GM18505 (cell line): ENCODE data around the gene ETFA.

Experiments used
- ATAC-seq: cut with Tn5 transposase; IDR thresholded peaks from one replicate; pipeline ENCODE4 v1.9.1; 2021; ENCODE audit not compliant: unreplicated experiment
- POLR2A ChIP-seq: IDR thresholded peaks from 4 replicates; pipeline ENCODE4 v1.6.1; 2011; ENCODE audit warnings: borderline replicate concordance; ENCODE audit not compliant: insufficient read depth, insufficient read length; ENCODE audit errors: extremely low read depth

Gene ETFA

DNA sequence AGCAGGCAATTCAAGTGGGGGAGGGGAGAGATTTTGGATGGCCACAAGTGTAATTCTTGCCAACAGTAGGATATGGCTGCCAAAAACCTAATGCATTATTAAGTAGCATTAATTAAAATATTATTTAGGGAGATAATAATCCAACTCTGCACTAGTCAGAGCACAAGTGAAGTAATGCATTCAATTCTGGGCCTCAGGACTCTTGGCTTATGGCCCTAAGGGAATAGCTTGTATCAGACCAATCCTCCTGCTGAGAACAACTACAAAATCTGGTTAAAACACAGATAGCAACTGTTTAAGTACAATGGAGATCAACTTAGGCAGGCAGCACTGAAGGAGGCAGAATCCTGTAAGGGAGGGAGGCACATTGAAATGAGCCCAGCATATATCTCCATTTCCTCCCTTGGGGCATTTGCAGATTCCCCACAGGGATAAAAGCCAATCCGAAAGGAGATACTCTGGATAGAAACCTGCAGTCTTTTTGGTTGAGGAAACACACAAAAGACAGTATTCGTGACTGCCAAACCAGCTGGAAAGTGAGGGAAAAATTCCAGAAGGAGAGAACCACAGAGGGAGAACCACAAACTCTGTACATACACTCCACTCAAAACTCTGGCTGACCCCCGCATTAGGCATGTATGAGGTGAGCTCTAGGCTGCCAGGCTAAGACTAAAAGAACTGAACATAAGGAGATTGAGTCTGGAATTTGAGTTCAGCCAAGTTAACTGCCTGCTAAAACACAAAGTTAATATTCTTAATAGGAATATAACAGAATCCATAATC lies 57.4 kb downstream of the ETFA start:
- ATAC-seq = no peak
- TF ChIP-seq POLR2A = no peak

DNA sequence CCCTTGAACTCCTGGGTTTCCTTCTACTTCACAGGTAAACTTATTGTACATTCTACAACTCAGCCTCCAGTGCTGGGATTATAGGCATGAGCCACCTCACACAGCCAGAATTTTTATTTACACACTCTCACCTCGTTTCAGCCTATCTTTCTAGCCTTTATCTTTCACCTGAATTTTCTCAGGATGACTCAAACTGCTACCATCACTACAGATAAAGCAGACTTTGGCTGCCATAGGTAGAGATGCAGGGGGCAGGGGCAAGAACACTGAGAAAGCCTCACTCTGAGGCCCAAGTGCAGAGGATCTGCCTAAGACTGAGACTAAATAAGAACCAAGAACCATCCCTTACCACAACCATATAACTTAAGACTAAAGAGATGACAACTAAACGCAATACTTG lies 59.0 kb downstream of the ETFA start:
- no peak for TF ChIP-seq POLR2A
- ATAC-seq = no peak

DNA sequence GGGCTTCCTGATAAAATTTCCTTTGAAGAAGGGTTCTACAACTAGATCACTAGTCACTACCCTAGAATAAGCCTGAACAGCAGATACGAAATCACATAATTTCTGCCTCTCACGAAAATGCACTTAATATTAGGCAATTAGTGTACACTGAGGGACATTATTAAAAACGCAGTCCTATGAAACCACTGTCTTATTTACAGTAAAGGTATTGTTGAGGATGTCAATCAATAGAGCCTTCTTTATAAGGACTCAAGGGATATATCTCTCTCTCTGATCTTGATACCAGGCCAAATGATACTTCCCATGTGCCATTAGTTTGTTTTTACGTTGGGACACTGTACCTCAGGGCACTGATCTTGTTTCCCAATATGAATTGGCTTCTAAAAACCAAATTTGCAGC lies 59.6 kb downstream of the ETFA start:
- TF ChIP-seq POLR2A = no peak
- no peak for ATAC-seq

DNA sequence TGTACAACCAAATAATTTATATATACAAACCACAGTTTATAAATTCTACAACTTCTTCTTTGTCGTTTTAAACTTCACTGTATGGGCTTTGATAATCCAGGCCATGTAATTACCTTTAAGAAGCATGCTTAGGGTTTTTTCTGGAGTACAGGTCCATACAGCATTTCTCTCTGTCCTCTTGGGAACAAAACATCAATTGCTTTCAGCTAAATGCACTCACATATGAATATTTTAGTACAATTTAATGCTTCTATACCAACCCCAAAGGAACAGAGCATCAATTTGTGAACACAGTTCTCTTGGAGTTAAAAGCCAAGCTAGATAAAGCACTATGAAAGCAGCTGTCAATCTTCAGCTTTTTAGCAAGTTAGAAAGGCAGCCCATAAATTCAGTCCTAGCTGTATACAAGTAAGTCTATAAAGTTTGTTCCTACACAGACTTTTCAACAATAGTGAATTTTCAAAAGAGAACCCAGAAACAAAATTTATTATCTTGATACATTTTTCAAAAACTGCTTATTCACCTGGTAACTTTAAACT lies 66.1 kb downstream of the ETFA start:
- no peak for TF ChIP-seq POLR2A
- ATAC-seq = no peak

DNA sequence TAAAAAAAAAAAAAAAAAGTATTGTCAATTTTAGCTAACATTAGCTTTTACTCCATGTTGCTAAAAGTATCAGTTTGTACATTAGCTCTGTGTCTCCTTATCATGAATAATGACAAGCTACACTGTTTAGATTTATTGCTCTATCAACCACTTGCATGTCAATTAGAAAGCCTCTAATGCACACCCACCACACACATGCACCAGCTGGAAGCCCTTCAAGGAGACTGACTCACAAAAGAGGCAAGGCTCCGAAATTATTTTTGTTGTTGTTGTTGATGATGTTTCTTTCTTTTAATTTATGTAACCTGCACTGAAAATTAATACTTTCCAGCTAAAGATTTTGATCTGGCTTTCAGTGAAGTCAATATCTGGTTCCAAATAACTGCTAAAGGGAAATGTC lies 71.5 kb downstream of the ETFA start:
- TF ChIP-seq POLR2A = no peak
- no peak for ATAC-seq

DNA sequence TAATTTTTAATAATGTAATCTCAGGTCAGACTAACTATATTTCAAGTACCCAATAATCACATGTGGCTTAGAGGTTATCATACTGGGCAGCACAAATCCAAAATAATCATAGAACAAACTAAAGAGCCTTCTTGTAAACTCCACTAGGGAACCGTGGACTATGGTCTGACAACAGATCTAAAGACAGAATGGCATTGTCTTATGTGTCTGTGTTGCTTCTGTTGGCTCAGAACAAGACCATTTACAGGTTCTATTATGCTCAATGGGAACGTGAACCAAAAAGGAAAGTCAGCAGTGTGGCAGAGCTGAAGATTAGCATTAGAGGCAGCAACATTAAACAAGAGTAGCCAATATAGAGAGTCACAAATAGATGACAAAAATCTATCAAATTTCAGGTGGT lies 74.9 kb downstream of the ETFA start:
- TF ChIP-seq POLR2A = no peak
- no peak for ATAC-seq

DNA sequence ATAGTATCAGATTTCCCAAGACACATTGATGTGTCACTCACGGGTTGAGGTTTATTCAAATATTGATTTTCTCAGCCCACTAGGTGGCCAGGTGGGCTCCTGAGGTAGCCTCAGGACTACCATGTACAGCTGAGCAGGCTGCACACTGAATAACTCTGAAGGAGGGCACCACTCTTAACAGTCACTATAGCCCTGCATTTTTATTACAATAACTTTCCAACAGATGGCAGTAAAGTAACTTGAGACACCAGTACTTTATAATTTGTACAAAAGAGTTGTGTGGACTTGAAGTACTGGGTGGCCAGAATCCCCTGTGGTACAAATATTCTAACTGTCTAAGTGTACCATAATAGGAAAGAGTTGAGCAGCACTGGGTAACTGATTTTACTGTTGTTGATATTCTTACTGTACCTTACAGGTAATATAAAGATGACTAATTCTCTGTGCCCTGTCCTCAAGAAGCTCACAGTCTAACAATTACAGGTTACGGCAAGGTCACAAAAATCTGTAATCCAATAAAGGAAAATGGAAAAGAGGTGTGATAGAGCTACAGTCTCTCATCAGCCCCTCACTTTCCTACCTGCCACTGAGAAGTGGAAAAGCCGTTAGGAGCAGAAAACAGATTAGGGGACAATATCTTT lies 76.0 kb downstream of the ETFA start:
- ATAC-seq = no peak
- no peak for TF ChIP-seq POLR2A

DNA sequence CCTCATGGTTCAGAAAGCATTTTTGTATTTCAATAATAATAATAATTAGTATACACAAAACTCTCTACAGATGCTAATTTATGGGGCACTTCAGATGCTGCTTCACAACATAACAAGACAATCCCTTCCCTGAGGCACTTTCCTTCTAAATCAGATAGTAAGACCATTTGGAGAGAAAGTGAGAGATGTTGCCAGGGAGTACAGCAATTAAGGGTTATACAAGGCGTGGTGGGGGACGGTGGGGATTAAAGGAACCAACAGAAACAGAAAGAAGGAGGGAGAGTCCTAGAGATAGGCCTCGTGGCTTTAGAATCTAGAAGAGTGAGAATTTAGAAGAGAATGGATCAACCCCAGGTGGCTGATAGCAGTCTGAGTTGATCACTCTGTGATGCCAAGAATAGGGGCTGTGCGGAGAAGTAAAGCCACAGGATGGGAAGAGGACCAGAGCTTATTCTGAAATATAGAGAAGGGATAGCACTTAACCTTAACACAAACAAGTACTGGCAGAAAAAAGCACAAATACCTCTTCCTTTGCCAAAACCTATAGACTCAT lies 76.9 kb downstream of the ETFA start:
- TF ChIP-seq POLR2A = no peak
- ATAC-seq = no peak

DNA sequence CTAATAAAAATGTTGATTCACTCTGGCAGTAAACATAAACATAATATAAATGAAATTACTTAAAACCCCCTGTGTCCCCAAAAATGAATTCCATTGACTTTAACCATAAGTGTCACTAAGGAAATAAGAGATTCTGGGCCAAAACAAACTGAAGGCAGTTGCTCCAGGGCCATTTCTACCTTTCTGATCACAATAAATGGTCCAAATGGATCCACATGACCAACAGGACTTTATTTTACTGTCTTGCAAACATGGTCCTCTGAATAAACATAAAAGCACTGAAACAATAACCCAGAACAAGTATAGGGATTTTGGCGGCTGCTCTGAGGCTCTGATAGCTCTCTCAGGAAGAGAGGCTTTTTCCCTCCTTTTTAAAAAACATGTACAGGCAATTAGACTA lies 77.3 kb downstream of the ETFA start:
- no peak for ATAC-seq
- no peak for TF ChIP-seq POLR2A

DNA sequence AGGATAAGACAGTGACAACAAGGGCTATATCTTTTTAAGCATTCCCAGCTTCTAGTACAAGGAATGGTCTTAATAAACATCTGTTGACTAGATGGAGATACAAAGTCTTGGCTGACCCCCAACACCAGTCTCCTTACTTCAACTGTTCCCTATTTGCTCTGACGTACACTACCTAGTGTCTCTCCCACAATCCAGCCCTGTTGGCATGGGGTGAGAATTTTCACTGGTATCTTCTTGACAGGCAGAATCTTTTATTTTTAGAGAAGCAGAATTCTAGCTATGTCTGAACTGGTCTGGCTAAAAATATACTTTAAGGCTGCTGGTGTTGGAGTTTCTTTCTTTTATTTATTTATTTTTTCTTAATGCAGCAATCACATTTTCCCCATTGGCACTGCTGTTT lies 82.0 kb downstream of the ETFA start:
- ATAC-seq = no peak
- TF ChIP-seq POLR2A = no peak

DNA sequence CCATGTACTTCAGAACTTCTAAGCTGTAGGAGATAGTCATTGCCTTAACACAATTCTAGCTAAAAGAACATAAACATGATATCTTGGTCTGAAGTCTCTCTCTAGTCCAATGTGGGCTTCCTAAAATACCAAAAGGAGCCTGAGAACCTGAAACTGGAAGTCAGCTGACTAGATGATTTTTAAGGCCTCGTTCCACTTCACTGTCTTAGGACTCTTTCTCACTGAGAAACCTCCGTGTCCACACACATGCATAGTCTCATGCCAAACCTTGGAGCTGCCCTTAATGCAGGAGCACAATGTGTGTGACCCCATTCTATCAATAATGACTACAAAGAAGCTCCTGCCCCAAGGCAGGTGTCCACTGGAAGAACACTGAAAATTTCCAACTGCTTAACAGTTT lies 87.7 kb downstream of the ETFA start:
- TF ChIP-seq POLR2A = no peak

DNA sequence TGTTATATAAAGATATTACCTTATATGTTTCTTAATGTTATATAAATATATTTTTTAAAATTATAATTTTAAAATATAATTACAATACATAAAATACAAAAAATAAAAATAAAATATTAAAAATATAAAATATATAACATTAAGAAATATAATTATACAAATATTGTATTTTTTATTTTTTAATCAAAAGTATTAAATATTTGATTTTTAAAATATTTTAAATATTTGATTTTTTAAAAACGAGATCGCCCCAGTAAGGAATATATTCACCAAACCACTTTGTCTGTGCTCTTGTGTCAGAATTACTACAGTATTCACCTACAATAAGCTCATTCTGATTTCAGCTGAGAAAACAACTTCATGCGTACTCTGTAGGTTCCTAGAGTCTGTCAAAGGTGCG lies 89.1 kb downstream of the ETFA start:
- no peak for ATAC-seq
- no peak for TF ChIP-seq POLR2A

More for the DNA sequence above, 87.7 kb downstream of the ETFA start:
- no peak for ATAC-seq

DNA sequence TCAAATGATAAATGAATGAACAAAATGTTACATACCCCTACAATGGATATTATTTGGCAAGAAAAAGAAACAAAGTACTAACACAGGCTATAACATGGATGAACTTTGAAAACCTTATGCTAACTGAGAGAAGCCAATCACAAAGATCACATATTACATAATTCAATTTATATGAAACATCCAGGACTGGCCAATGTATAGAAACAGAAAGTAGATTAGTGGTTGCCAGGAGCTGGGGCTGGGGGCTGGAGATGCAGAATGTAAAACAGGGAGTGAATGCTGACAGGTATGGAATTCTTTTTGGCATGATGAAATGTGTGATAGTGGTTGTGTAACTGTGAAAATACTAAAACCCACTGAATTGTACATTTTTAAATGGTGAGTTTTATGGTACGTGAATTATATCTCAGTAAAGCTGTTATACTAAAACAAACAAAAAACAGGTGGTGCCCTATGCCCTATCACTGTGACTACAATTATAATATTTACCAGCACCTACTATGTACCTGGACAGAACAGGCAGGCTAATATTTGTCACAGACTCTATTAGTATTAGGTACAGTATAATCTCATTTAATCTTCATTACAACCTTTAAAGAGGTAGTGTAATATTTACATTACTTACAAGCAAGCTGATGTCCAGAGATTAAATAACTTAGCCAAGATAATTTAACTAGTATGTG lies 90.0 kb downstream of the ETFA start:
- no peak for TF ChIP-seq POLR2A
- ATAC-seq = no peak

DNA sequence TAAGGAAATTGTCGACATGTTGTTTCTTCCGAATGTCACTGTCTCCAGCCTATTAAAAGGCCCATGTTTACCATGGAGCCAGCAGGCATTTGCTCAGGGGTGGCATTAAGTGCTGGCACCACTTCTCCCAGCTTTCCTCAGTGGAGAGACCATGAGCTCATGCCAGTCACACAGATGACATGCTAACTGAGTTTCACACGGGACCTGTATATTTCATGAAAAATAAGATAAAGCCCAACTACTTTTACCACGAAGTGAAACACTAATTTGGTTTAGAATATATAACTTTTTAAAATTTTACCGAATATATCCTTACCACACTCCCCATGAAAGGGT lies 93.4 kb downstream of the ETFA start:
- ATAC-seq = no peak
- TF ChIP-seq POLR2A = no peak

DNA sequence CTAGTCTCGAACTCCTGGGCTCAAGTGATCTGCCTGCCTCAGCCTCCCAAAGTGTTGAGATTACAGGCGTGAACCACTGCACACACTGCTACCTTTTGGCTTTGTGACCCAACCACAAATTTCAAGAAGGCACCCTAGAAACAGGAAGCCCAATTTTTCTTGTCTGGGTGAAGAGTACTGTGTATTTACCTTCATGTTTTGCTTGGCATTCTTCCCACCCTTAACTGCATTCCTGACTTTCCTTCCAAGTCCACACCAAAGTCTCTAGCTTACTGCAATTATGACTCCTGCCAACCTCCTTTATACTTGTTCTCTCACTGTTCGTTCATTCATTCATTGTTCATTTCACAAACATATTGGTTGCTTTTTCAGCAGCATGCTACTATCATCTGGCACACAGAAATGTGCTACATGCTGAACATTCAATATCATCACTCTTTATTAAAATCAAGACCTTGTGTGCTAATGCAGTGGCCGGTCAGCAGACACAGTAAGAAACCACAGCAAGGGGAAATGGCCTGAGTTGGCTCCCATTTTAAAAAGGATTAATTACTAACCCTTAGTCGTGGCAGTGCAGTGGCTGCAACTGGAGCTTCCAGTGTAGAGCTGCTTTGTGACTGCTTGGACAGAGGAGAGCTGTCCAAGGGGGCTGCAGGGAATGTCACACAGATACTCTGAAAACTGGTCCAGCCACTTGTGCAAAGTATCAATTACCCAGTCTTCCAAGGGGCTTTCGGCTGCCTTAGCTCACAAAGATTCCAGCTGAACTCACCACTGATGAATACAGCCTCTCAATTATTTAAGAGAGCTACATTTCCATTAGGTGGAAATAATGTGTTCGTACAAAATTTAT lies 94.0 kb downstream of the ETFA start:
- no peak for ATAC-seq
- TF ChIP-seq POLR2A = no peak
